ENCODE results near the gene ADCY6. TPM values are rescaled to one million over a fixed set of nuclear protein-coding genes. Genes with fewer than 3 reads are reported as not detected.

ADCY6 gene
- polyA plus RNA-seq, 3 donors: 0.03 to 0.29 TPM; not detected in 1

GRCh38 chr12:48764521-48764920 is 24.4 kb downstream of the ADCY6 start:
- Histone ChIP-seq H3K79me2 (ENCODE audit: insufficient read depth, low read length) (no peaks in the 10 kb centered on the region), H2AFZ (ENCODE audit: insufficient read depth, low read depth, low read length, poor library complexity, severe bottlenecking) (no peak overlapping the region), H3K9ac (ENCODE audit: insufficient read depth, low read length, poor library complexity, severe bottlenecking) (no peak overlapping the region), H3K4me1 (ENCODE audit: control insufficient read depth in 1 of 2, insufficient read depth in 2 of 2, low read length in 2 of 2) (peaks cover 23% of the 10 kb centered on the region in 2 donors), H4K20me1 (ENCODE audit: insufficient read depth, low read length) (no peaks in the 10 kb centered on the region), H3K27me3 (ENCODE audit: control insufficient read depth in 2 of 2, insufficient read depth in 2 of 2, low read length in 2 of 2) (no peaks in the 10 kb centered on the region), H3K27ac (ENCODE audit: low read depth in 1 of 2, low read length in 2 of 2) (no peak overlapping the region), H3K36me3 (replicated peaks in 1 of 2; ENCODE audit: control insufficient read depth in 1 of 2, insufficient read depth in 2 of 2, low read length in 2 of 2) (no peaks in the 10 kb centered on the region), H3K4me2 (replicated peaks; ENCODE audit: extremely low read depth, low read length, poor library complexity, severe bottlenecking) (no peak overlapping the region), H3K9me3 (replicated peaks in 1 of 2; ENCODE audit: control insufficient read depth in 1 of 2, insufficient read depth in 1 of 2, low read length in 2 of 2) (no peaks in the 10 kb centered on the region), H3K4me3 (replicated peaks in 1 of 3; ENCODE audit: low read depth in 2 of 3, low read length in 3 of 3) (no peak overlapping the region)
- WGBS (ENCODE audit: insufficient coverage): no CpG with 5 or more reads among the region's 2 CpGs
- H3K27ac Mint-ChIP-seq: peak overlapping the region in 1 of 7 donors; percentile 37
- H3K36me3 Mint-ChIP-seq: no peaks in the 10 kb centered on the region
- peaks cover 0 to 5% (median 0%) of the 10 kb centered on the region in 7 donors for H3K9me3 Mint-ChIP-seq
- intact Hi-C loops (cut with micrococcal nuclease): no loop called here
- peaks cover 26% of the 10 kb centered on the region for H3K4me1 Mint-ChIP-seq
- peak in 1 of 3 donors; percentile 10 for DNase-seq
- H3K4me3 Mint-ChIP-seq: no peak overlapping the region
- H3K27me3 Mint-ChIP-seq (ENCODE audit: low read depth in 3 of 3): peaks cover 0 to 4% (median 3%) of the 10 kb centered on the region in 3 donors
- no peak for TF ChIP-seq CTCF (IDR thresholded peaks at IDR 0.05)

DNA sequence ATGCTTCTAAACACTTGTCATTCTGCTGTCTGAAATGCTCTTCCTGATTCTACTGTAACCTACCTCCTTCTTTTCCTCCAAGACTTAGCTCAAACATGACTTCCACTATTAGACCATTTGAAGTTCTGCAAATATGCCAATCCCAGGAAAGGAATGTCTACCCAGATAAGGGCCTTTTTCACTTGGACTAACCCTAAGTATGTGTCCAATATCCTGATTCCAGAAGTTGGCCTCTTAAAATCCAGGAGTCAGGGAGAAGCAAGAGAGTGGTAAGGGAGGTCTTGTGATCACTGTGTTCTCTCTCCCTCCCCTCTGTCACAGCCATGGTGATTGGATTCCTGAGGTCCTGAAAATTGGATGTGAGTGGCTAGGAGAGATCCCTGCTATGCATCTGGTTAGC is 30.2 kb downstream of the ADCY6 start:
- H3K4me3 ChIP-seq (replicated peaks in 1 of 3; ENCODE audit: low read depth in 2 of 3, low read length in 3 of 3): no peak overlapping the region
- H3K36me3 ChIP-seq (replicated peaks in 1 of 2; ENCODE audit: control insufficient read depth in 1 of 2, insufficient read depth in 2 of 2, low read length in 2 of 2): no peaks in the 10 kb centered on the region
- peaks cover 0 to 3% (median 0%) of the 10 kb centered on the region in 7 donors for H3K9me3 Mint-ChIP-seq
- H3K36me3 Mint-ChIP-seq: no peaks in the 10 kb centered on the region
- TF ChIP-seq CTCF (IDR thresholded peaks at IDR 0.05): no peak
- intact Hi-C loops (cut with micrococcal nuclease): no loop called here
- no peak overlapping the region for H3K4me3 Mint-ChIP-seq
- no peak for DNase-seq
- no peak overlapping the region for H3K27ac ChIP-seq (ENCODE audit: low read depth in 1 of 2, low read length in 2 of 2)
- H3K79me2 ChIP-seq (ENCODE audit: insufficient read depth, low read length): no peaks in the 10 kb centered on the region
- no peaks in the 10 kb centered on the region for H3K4me1 Mint-ChIP-seq
- H4K20me1 ChIP-seq (ENCODE audit: insufficient read depth, low read length): no peaks in the 10 kb centered on the region
- no peak overlapping the region for H3K4me2 ChIP-seq (replicated peaks; ENCODE audit: extremely low read depth, low read length, poor library complexity, severe bottlenecking)
- peaks cover 0 to 3% (median 2%) of the 10 kb centered on the region in 3 donors for H3K27me3 Mint-ChIP-seq (ENCODE audit: low read depth in 3 of 3)
- no peak overlapping the region for H3K27ac Mint-ChIP-seq
- H3K4me1 ChIP-seq (ENCODE audit: control insufficient read depth in 1 of 2, insufficient read depth in 2 of 2, low read length in 2 of 2): no peaks in the 10 kb centered on the region
- no peak overlapping the region for H2AFZ ChIP-seq (ENCODE audit: insufficient read depth, low read depth, low read length, poor library complexity, severe bottlenecking)
- no peaks in the 10 kb centered on the region for H3K9me3 ChIP-seq (replicated peaks in 1 of 2; ENCODE audit: control insufficient read depth in 1 of 2, insufficient read depth in 1 of 2, low read length in 2 of 2)
- no peaks in the 10 kb centered on the region for H3K27me3 ChIP-seq (ENCODE audit: control insufficient read depth in 2 of 2, insufficient read depth in 2 of 2, low read length in 2 of 2)
- no peak overlapping the region for H3K9ac ChIP-seq (ENCODE audit: insufficient read depth, low read length, poor library complexity, severe bottlenecking)

Data from CD14-positive monocyte (primary cell).